M059J (cell line): ENCODE measurements around the gene OTUD5. TPM values are rescaled to one million over a fixed set of nuclear protein-coding genes. Genes with fewer than 3 reads are reported as not detected.

Source experiments
- DNase-seq: peaks from one replicate; pipeline ENCODE4 v3.0.0-alpha.2; 2012; ENCODE audit warnings: low read depth
- total RNA-seq: library from RNA; depleted of rRNA; stranded (reverse); fragments of >200 nt; shearing (Covaris generic); gene quantifications from 2 replicates; pipeline ENCODE4 v1.2.3, GENCODE V29; 2014

OTUD5 gene
- total RNA-seq, 1 experiment from 2014 or later: 54.4 TPM

DNA sequence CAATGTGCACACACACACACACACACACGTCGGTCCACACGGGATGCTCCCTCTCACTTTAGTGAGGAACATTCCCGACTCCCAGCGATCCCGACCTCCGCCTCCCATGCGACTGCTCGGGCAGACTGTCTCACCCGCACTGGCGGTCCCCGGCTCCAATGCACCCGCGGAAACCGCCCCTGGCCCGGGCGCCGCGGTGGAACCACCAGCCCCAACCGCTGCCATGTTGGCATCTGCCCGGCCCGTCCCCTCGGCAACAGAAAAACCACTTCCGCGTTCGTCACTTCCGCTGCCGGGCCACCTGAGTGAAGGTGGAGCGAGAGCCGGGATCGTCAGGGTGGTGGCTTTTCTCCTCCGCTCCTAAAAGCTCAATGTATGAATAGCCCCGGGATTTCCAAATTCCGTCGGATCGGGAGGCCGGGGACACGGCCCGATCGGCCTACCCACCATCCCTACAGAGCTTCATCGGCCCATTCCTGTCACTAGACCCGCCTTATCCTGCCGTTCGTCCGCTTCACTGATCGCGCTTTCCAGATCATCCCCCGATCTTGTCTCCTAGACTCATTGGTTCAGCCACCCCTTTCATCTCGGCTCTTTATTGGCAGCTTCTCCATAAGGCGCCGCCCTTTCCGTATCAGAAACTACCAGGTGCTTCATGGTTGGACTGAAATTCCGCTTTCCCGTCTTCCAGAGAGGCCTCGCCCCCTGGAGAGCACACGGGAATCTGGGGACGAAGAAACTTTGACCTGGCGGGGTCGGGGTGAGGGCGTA, 45.8 kb downstream of the OTUD5 start, which contains the start of gene SLC35A2:
TSS of gene SLC35A2 (minus strand) at position 235 of the 771 bp plus-strand sequence. CDS start at position 225, 10 bp downstream.
- DNase-seq: peak; percentile 89

DNA sequence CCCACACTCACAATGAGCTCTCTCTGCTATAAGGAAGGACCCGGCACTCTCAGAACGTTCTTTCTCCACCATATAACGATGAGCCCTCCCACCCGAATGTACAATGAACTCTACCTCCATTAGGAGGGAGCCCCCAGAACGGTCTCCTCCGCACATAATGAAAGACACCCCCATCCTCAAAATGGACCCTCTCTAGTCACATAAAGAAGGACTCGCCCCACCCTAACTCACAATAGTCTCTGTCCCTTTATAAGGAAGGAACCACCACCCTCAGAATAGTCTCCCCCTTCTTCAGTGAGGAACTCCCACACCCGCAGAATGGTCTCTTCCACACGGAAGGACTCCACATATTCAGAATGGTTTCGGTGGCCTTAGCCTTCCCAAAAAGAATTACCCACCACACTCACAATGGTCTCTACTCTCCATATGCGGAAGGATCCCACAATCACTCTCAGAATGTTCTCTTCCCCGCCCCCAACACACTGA, 46.4 kb downstream of the OTUD5 start:
- DNase-seq: peak; percentile 42

DNA sequence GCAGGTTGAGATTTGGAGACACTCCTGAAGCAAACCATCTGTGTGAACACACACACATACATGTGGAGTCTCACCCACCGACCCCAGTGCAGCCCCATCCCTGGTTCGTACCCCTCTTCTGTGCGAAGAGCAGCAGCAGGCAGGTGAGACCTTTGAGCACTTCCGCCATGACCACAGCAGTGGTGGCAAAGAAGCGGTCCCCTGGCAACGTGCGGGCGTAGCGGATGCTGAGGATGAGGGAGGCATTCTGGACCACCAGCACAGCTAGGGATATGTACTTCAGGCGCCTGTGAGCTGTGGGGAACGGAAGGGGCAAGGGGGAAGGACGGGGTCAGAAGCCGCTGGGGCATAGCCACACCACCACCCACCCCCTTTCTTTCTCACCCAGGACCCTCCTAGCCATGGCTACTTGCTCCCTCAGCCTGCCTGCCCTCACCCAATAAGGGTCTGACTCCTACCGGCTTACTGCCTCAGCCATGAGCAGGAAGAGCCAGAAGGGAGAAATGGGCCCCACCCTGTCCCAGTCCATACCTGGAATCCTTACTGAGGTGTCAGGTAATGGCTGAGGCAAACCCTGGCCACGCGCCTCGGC, 47.6 kb downstream of the OTUD5 start:
- DNase-seq: no peak

DNA sequence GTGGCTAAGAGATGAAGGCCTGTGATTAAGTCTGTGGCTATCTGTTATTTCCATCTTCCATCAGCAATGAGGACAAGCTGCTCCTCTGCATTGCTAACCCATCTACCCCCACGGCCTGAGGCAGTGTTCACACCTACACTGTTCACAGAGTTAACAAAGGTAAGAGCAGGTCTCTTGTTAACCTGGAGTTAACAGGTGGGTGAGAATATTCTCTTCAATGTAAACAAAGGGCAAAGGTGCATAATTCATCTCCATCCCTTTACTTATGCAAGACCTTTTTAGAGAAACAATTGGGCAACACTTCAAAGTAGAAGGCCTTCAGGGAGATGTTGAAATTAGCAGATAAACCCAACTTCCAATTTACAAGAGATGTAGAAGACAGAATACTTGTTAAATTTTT, 48.8 kb downstream of the OTUD5 start:
- DNase-seq: no peak

DNA sequence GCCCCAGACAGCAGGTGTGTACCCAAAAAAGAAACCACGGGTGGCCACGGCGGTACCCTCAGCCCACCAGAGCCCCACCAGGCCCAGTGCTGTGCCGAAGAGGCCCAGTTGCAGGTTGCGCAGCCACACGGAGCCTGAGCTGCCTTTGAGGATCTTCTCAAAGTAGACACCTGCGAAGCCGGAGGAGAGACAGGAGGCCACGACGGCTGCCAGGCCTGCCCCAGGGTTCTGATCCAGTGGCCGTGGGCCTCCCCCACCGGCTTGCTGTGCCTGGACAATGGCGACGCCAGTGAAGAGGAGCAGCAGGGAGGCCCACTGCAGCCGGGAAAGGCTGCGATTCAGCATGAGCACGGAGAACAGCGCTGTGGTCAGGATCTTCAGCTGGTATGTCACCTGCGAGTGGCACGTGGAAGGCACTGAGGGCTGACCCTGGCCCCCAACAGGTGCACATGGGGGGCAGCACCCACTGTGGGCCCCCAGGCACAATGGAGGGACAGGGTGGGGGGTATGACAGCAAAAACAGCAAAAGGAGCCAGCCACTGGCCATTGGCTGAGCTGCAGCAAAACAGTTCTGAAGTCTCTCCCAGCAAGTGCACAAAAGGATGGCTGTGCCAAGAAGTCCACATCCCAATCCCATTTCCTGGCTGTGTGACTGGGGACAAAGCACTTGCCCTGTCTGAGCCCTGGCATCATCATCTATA, 52.2 kb downstream of the OTUD5 start:
- DNase-seq: no peak

DNA sequence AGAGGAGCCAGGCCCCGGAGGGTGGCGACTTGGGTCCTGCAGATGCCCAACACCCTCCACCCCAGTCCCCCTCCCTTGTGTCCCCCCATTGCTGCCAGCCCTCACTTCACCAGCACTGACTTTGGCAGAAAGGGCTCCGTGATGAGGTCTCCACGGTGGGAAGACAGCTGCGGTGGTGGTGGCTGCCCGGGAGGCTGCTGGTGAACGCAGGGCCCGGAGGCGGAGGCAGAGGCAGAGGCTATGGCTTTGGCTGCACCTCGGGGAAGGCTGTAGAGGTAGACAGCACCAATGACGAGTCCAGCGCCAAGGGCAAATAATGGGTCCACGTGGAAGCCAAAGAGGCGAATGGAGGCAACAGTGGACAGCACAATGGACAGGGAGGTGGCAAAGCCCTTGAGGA, 52.8 kb downstream of the OTUD5 start:
- no peak for DNase-seq

DNA sequence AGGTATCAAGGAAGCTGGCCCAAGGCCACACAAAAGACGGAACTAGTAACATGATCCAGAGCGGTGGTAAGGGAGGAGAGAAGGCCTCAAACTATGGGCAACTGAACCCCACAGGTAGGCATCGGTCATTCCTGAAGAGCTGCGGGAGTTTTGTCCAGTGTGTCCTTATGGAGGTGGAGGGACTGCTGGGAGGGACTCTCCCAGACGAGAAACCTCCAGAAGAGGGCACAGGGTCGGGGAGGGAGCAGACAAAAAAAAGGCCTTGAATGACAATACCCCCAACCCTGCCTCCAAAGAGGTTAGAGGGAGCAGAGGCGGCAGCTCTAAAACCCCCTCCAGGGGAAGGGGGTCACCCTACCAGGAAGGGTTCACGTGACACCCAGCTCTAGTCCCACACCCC, 53.2 kb downstream of the OTUD5 start:
- DNase-seq: no peak

DNA sequence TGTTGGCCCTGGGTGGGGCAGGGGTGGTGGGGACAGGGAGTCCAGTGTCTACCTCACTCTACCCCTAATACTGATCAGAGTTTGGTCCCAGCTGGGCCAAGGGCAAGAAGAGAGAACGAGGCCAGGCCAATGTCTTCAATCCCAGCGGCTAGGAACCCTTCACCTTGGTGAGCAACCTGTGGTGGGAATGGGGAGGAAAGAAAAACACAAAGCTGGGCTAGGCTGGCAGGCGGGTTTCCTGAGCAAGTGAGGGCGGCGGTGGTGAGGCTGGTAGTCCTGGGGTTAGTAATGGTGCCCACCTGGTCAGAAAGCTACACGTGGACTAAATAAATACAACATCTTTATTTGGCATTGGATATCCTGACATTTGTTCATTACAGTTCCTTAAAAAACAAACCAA, 54.1 kb downstream of the OTUD5 start:
- no peak for DNase-seq

DNA sequence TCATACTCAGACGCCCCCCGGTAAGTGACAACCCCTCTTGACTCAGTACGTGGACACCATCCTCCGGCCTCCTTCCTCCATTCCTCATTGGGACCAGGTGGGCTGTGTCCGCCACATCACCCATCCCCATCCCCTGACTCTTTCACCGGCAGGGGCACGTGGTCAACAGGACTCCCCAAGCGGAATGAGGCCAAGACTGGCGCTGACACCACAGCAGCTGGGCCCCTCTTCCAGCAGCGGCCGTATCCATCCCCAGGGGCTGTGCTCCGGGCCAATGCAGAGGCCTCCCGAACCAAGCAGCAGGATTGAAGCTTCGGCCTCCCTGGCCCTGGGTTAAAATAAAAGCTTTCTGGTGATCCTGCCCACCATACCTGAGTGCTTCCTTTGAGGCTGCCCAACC, 54.6 kb downstream of the OTUD5 start:
- DNase-seq: no peak

DNA sequence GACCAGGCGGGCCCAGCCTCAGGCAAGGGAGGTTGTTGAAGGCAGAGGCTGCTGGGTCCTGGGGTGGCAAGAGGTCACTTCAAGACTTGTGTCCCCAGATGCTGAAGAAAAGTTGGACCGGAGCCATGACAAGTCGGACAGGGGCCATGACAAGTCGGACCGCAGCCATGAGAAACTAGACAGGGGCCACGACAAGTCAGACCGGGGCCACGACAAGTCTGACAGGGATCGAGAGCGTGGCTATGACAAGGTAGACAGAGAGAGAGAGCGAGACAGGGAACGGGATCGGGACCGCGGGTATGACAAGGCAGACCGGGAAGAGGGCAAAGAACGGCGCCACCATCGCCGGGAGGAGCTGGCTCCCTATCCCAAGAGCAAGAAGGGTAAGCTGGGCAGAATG, 55.3 kb downstream of the OTUD5 start:
- no peak for DNase-seq

DNA sequence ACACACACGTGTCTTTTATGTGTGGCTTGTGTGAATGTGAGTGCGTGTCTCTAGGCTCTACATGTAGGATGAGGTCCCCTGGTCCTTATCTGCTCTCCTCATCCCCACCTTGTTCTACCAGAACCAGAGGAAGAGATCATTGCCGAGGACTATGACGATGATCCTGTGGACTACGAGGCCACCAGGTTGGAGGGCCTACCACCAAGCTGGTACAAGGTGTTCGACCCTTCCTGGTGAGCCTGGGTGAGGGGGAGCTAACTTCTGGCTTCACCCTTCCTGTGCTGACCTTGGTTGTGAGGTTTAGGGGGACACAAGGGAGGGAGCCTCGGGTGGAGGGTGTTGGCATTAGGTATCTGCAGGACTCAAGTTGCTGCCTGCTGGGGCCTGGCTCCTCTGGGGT, 56.3 kb downstream of the OTUD5 start:
- no peak for DNase-seq

DNA sequence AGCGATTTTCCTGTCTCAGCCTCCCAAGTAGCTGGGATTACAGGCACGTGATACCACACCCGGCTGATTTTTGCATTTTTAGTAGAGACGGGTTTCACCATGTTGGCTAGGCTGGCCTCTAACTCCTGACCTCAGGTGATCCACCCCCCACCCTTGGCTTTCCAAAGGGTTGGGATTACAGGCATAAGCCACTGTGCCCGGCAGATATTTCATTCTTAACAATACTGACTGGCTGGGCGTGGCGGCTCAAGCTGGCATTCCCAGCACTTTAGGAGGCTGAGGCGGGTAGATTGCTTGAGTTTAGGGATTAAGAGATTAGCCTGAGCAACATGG, 58.4 kb downstream of the OTUD5 start:
- DNase-seq: no peak

DNA sequence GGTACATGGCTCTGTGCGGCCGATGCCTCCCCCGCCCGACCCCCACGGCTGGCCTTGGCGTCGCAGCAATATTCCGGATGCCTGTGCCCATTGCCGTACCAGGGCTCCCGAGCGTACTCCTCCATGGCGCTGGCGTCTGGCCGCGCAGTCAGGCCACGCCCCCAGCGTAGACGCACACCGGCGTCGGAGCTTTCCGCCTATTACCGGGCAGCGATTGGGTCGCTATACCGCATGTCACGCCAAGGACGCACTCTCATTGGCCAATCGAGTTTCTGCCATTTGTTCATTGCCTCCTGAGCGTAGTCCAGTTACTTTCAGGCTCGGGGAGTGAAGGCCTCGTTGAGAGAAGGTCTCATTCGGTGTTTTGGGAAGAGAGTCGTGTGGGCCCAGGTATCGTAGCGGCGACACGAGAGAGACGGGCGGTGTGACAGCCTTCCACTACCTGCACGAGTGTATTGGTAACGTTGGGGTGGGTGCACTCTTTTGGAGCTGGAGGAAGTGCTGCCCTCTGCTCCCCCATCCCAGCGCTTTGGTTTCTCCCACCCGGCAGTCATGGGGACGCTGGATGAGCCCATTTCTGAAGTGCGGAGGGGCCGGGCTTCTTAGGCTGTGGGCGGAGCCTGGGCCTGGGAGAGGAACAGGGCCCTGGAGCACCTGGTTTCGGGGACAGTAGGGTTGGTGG, 59.6 kb downstream of the OTUD5 start, which contains the start of the genes PQBP1 and TIMM17B:
TSS of gene PQBP1 (plus strand) at position 306 of the 682 bp plus-strand sequence. CDS start 580 bp downstream, outside the sequence.
TSS of gene TIMM17B (minus strand) at position 144 of the 682 bp plus-strand sequence. CDS start at position 125, 19 bp downstream.
- DNase-seq: peak; percentile 97

DNA sequence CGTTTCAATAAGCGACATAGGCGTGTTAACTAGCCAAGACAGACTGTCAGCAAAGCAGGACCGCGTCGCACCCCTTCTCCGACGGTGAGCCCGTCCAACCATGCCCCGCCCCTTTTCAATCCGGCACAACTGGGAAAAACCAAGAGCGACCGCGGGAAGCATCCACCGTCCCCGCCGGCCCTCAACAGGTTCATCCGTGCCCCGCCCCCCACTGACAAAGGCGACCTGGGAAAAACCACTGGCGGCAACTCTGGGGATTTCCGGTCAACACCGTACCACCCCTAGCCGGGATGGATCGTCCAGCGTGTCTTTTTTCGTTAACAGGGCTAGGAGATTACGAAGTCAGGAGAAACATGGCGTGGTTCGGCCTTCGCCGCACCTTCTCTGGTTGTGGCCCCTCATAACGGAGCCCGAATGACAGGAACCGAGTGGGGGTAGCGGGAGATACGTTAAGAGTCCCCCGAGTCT, 60.2 kb downstream of the OTUD5 start:
- peak; percentile 84 for DNase-seq

DNA sequence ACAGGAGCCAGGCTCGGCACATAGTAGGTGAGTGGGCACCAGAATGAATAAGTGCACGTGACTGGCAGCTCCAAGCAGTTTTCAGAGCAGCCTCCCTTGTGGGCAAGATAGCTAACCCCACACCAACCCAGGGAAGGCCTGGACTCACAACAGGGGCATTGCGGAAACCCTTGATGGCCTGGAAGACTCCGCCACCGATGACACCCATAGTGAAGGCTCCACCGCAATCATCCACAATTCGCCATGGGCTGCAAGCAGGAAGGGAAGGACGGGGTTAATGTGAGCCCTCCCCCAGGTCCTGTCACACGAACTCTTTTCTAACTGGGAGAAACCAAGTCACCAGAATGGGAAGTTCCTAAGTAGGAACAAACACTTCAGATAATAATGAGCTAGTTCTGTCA, 60.8 kb downstream of the OTUD5 start:
- DNase-seq: peak; percentile 17

DNA sequence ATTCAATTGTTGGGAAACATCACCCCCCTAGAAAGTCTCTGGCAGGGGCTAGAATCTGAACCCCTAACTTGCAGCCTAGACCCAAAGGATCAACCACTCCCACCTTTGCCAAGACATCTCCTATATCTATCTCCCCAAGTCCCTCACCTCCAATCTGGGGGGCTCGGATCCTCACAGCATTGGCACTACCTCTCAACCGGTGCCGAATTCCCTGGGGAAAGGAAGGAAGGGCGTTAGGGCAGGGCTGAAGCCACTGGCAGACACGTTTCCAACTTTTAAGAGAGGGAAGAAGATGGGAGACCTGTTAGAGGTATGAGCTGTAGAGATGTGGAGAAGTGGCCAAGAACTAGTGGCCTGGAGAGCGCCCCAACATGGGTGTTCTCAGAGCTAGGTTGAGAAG, 62.5 kb downstream of the OTUD5 start:
- DNase-seq: no peak

DNA sequence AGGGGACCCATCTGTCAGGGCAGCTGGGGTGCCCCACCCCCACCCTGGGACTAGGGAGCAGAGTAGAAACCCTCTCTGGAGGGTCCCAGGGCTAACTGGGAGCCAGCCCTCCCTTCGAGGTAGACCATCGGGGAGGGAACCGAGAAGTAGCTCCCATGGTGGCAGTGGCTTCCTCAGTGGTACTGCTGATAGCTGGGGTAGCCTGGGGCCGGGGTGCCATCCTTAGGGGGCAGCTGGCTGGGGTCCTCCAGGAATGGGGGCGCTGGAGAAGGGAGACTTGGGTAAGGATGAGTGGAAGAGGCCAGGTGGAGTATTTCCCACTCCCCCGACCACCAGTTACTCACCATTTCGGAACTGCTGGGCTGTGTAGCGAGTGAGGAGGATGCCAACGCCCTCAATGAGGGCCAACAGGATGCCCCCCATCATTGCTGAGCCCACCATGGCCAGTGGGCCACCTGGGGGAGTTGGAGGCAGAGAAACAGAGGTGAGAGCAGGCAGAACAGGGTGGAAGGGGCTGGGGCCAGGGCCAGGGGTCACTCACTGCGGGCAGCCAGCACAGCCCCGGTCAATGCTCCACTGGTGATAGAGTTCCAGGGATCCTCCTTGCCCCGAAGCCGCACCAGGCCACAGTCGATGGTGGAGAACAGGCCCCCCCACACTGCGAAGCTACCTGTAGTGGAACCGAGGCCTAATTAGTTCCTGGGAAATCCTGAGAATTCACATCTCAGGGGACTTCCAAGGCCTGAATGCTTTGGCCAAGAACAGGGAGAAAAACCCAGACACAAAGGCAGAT, 63.7 kb downstream of the OTUD5 start:
- DNase-seq: no peak

DNA sequence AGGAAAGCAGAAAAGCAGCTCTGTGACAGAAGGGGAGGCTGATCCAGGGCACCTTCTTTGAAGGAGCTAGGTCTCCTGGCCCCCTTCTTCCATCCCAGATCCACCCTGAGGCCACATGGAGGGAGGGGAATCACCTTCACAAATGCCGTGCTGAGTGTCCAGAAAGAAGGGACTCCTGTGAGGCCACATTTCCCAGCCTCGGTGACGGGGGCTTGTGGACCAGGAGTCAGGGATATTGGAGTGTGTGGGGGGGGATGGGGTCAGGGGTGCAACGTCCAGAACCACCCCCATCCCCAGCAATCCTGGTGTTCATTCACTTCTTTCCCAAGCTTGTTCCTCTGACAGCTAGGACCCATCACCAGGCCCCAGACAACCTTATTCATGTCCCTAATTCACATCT, 64.5 kb downstream of the OTUD5 start:
- DNase-seq: no peak

DNA sequence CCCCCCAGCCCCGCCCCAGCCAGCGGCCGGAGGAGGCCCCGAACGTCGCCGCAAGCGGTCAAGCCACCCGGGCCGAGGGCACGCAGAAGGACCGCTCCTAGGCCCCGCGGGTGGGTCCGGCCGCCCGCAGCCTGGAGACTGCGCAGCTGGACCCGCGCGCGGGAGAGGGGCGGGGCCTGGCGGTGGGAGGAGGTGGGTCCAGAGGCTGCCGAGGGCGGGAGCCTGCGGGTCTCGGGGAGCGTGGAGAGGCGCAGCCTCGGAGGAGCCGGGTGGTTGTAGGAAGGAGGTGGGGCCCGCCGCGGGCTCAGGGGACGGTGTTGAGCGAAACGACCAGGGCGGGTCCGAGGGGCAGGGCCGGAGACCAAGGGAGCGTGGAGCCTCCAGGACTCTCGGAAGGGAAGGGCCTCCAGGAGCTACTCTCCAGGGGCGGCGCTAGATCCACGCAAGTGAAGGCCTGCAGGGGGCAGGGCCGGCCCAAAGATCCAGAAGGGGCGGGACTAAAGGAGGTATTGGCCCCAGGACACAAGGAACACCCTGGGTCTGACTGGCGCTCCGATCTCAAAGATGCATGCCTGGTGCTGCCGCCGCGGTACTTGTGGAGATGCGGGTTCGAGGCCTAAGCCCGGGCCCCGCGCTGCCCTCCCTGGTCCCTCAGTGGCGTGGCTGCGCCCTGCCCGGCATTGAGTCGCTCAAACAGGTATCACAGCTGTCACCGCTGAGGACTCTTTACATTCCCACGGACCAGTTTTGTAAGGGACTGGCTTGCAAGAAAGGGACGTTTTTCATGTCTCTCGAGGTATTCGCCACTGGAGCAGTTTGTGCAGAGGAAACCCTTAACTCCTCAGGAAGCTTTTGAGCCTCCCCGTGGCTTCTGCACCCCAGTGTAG, 65.8 kb downstream of the OTUD5 start:
- DNase-seq: peak; percentile 92

DNA sequence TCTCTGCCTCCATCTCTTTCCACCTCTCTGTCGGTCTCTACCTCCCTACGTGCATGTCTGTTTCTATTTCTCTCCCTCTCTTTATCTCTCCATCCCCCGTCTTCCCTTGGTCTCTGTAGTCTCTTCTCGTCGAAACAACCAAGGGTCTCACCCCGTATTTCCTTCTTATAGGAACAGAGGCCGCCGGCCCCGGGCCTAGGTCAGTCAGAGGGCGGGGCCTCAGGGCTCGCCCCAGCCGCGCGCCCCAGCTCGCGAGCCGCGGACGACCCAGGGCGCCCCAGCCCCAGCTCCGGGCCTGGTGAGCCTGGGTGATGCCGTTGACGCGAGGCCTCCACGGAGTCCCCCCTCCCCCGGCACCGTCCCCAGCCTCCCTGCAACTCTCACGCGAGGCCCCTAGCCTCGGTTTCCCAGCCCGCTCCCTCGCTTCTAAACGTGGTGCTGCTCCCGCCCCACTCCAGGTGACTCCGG, 66.4 kb downstream of the OTUD5 start:
- no peak for DNase-seq
